ENCODE results near the gene KCTD13. TPM values are rescaled to one million over a fixed set of nuclear protein-coding genes. Genes with fewer than 3 reads are reported as not detected.

KCTD13 gene
- total RNA-seq: 37.5 and 44.4 TPM in 2 replicates

GRCh38 chr16:29925781-29926710 is at the start of gene KCTD13:
Gene KCTD13 (minus strand): TSS chr16:29926226. CDS start chr16:29926033, 193 bp downstream.
- intact Hi-C loops (cut with micrococcal nuclease): loop anchor here (1.0 kb wide), 5 partner anchors 26 to 70 kb away; partner anchors contain the start of genes ASPHD1, CDIPT, INO80E and TAOK2
- H3K27ac Mint-ChIP-seq: peak within 1 kb of the TSS; percentile 94
- H3K4me3 Mint-ChIP-seq: peak within 1 kb of the TSS; percentile 94
- ChIA-PET CTCF (interaction anchor here (1.1 to 1.2 kb wide), 3 partner anchors 36 to 80 kb away, joined by 3 to 4 read pairs (median 3); partner anchors contain the start of genes TAOK2 and TMEM219), POLR2A (interaction anchor here (0.6 to 3.5 kb wide), 29 partner anchors 9 to 1148 kb away, joined by 3 to 30 read pairs (median 5); partner anchors contain the start of genes ALDOA, ASPHD1, CD19 and CDIPT)
- H3K4me1 Mint-ChIP-seq: peaks cover 28% of the 10 kb centered on the region
- no peaks in the 10 kb centered on the region for H3K9me3 Mint-ChIP-seq
- H3K36me3 Mint-ChIP-seq (ENCODE audit: low read depth): peaks cover 27% of the 10 kb centered on the region
- DNase-seq (peak; percentile 100), ATAC-seq (ENCODE audit: low read depth) (peak; percentile 90)
- TF ChIP-seq CTCF (IDR thresholded peaks at IDR 0.05): no peak
- H3K27me3 Mint-ChIP-seq: no peaks in the 10 kb centered on the region

GRCh38 chr16:29975134-29975538 is 49.1 kb upstream of the KCTD13 start:
- H3K36me3 Mint-ChIP-seq (ENCODE audit: low read depth): peaks cover 31% of the 10 kb centered on the region
- H3K9me3 Mint-ChIP-seq: no peaks in the 10 kb centered on the region
- peak overlapping the region; percentile 2 for H3K27ac Mint-ChIP-seq
- no peak for TF ChIP-seq CTCF (IDR thresholded peaks at IDR 0.05)
- H3K4me1 Mint-ChIP-seq: peaks cover 39% of the 10 kb centered on the region
- no peaks in the 10 kb centered on the region for H3K27me3 Mint-ChIP-seq
- ChIA-PET CTCF (interaction anchor here (1.6 kb wide), 1 partner anchor 31 kb away, joined by 4 read pairs; no protein-coding TSS in a partner anchor), POLR2A (interaction anchor here (0.6 to 3.5 kb wide), 8 partner anchors 12 to 169 kb away, joined by 3 to 67 read pairs (median 6); partner anchors contain the start of genes KCTD13, MAZ, PAGR1 and TBX6)
- DNase-seq: no peak
- ATAC-seq (ENCODE audit: low read depth): no peak
- intact Hi-C loops (cut with micrococcal nuclease): no loop called here
- peak overlapping the region; percentile 96 for H3K4me3 Mint-ChIP-seq

GRCh38 chr16:29974291-29975133 is 48.5 kb upstream of the KCTD13 start:
- Mint-ChIP-seq H3K4me1 (peaks cover 39% of the 10 kb centered on the region), H3K4me3 (peak overlapping the region; percentile 96), H3K36me3 (ENCODE audit: low read depth) (peaks cover 27% of the 10 kb centered on the region), H3K27ac (peak overlapping the region; percentile 90), H3K9me3 (no peaks in the 10 kb centered on the region), H3K27me3 (no peaks in the 10 kb centered on the region)
- ATAC-seq (ENCODE audit: low read depth): no peak
- CTCF ChIA-PET: interaction anchor here (1.5 to 1.9 kb wide), 3 partner anchors 13 to 1029 kb away, joined by 4 to 6 read pairs (median 4); partner anchors contain the start of gene TMEM219
- DNase-seq: no peak
- intact Hi-C loops (cut with micrococcal nuclease): no loop called here
- POLR2A ChIA-PET: interaction anchor here (0.6 to 3.5 kb wide), 10 partner anchors 12 to 168 kb away, joined by 3 to 67 read pairs (median 6); partner anchors contain the start of genes KCTD13, MAZ, PAGR1 and TBX6
- no peak for TF ChIP-seq CTCF (IDR thresholded peaks at IDR 0.05)

GRCh38 chr16:29973384-29974246 is 47.6 kb upstream of the KCTD13 start, which contains the start of gene TAOK2:
Gene TAOK2 (plus strand): TSS chr16:29973868. CDS start chr16:29977773, 3,905 bp downstream.
- H3K4me1 Mint-ChIP-seq: peaks cover 39% of the 10 kb centered on the region

More at GRCh38 chr16:29973384-29974246, 47.6 kb upstream of the KCTD13 start, which contains the start of gene TAOK2:
- ATAC-seq (ENCODE audit: low read depth) (peak; percentile 99), DNase-seq (peak; percentile 95)
- Mint-ChIP-seq H3K36me3 (ENCODE audit: low read depth) (peaks cover 22% of the 10 kb centered on the region), H3K27me3 (no peaks in the 10 kb centered on the region), H3K4me3 (peak within 1 kb of the TSS; percentile 96), H3K27ac (peak within 1 kb of the TSS; percentile 90), H3K9me3 (no peaks in the 10 kb centered on the region)
- CTCF ChIA-PET: interaction anchor here (0.9 to 1.9 kb wide), 7 partner anchors 12 to 1028 kb away, joined by 3 to 7 read pairs (median 4); partner anchors contain the start of genes KCTD13, TBX6 and TMEM219
- intact Hi-C loops (cut with micrococcal nuclease): loop anchor here (1.0 kb wide), 5 partner anchors 11 to 153 kb away; partner anchors contain the start of genes CDIPT, HIRIP3, KCTD13 and MVP
- TF ChIP-seq CTCF (IDR thresholded peaks at IDR 0.05): no peak
- POLR2A ChIA-PET: interaction anchor here (0.5 to 3.5 kb wide), 18 partner anchors 11 to 1229 kb away, joined by 3 to 67 read pairs (median 4); partner anchors contain the start of genes ALDOA, HIRIP3, KCTD13 and MVP
